Stromal cell of bone marrow (primary cell): Measurements from ENCODE around the gene JADE2.

ENCODE experiments used
- DNase-seq: peaks from one replicate; pipeline ENCODE4 v3.0.0-alpha.2; 2012; ENCODE audit warnings: low read depth

The JADE2 gene

GRCh38 chr5:134570365-134570758 lies 44.9 kb downstream of the JADE2 start:
- no peak for DNase-seq

DNA sequence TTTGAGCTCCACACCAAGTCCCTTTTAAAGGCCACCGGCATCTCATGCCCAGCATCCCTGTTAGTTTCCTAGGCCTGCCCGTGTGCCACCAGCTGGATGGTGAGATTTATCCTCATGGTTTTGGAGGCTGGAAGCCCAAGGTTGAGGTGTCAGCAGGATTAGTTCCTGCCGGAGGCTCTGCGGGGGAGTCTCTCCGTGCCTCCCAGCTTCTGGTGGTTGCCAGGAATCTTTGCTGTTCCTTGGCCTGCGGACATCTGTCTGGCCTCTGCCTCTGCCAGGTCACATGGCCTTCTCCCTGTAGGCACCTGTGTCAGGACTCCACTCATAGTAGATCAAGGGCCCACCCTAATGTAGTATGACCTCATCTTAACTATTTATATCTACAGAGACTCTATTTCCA lies 45.4 kb downstream of the JADE2 start:
- DNase-seq, result no peak

GRCh38 chr5:134571693-134572405 lies 46.4 kb downstream of the JADE2 start:
- DNase-seq, result no peak

DNA sequence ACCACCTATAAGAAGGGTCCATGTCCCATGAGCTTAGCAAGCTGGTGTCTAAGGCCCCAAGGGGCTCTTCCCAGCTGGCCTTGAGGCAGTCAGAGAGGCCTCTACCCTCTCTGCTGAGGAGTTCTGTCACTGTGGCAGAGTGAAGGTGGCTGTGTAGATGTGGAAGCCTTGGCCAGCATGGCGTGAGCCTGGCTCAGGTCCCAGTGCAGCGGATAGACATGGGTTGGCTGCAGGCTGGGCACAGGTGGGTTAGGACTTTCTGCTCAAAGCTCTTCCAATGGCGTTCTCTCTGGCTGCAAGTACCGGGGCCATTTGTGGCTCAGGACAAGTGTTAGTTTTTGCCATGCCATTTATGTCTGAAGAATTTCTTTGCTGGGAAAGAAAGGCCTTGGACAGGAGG lies 47.3 kb downstream of the JADE2 start:
- DNase-seq, result no peak

- DNase-seq, result no peak
Observed at GRCh38 chr5:134574521-134574920, 49.1 kb downstream of the JADE2 start.

DNA sequence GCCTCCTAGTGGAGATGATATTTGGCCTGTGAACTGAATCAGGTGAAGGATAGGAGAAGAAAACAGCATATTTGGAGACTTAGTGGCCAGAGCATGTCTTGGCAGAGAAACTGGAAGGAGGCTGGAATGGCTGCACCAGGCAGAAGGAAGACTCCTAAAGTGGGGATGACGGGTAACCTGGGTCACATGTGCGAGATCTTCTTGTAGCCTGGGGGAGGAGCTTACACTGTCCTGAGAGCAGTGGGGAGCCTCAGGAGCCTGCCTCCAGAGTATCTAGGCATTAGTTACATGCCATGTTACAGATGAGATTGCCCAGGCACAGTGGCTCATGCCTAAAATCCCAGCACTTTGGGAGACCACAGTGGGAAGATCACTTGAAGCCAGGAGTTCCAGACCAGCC lies 49.8 kb downstream of the JADE2 start:
- DNase-seq, result no peak

GRCh38 chr5:134576386-134577021 lies 51.0 kb downstream of the JADE2 start:
- DNase-seq, result no peak

DNA sequence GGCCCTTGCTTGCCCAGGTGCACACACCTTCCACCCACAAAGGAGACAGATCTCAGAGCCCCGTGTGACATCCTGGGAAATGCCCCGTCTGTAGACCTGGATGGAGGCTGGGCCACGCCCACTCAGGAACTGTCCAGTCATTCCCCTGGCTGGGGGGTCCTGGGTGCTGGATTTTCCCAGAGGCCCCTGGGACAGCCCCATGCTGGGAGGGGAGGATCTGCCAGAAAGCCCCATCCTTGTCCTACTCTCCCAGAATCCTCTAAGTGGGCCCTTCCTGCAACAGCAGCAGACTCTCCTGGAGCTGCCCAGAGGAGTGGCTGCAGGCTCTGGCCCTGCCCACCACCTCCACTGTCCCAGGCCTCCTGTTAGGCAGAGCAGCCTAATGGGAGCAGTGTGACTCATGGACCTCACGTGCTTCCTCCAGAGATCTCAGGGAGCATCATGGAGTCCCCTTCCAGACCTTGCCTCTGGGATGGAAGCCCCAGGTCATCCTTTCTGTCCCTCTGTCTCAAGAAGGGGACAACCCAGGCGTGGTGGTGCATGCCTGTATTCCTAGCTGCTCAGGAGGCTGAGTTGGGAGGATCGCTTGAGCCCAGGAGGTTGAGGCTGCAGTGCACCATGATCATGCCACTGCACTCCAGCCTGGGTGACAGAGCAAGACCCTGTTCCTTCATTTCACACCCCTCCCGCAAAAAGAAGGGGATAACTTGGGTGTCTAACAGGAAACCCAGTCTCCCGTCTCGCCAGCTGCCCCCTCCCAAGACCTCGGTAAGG lies 51.7 kb downstream of the JADE2 start:
- DNase-seq, result peak; percentile 44

DNA sequence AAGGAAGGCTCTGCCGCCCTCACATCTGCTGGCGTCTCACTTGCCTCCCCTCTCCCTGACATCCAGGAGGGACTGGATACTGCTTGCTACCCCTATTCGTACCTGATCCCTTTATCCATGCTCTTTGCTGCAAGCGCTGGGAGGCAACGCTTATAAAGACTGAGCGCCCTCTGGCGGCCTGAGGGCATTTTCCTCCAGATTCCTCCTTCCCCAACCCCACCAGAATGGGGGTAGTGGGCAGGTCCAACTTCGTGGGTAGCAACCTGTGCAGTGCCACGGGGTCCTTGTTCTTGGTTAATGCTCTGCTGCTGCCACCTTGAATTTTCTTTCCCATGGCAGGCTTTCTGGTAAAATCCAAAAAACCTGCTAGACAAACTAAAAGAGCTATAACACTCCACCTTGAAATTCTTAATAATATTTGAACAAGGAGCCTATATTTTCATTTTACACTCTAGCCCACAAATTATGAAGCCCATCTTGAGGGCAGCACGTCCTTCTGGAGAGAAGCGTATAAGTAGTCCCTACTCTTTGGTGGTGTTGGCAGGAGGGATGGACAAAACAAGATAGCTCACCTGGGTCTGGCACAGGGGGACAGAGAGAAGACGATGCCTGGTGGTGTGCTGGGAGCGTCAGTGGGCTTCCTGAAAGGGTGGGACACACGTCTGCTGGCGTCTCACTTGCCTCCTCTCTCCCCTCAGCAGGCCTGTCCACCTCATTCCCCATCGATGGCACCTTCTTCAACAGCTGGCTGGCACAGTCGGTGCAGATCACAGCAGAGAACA lies 52.5 kb downstream of the JADE2 start:
- DNase-seq, result peak; percentile 58

GRCh38 chr5:134578578-134579283 lies 53.3 kb downstream of the JADE2 start:
- no peak for DNase-seq

DNA sequence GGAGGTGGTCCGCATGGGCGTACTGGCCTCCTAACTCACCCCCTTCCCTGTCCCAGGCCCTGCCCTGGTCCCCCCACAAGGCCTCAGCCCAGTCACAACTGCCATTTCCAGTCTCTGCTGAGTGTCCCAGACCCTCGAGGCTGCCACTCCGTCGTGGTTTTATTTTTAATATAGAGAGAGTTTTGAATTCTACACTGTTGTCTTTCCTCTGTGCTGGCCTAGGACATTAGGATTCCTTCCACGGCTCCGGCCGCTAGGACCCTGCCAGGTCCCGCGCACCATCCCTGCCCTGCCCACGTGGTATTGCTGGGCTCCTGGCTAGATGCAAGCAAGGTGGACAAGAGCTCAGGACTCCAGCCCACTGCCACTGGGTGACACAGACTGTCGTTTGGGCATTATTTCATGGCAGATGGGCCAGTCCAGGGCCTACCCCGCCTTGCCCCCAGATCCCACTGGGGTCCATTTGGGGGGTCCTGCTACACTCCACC lies 53.9 kb downstream of the JADE2 start:
- DNase-seq, result no peak

- no peak for DNase-seq
Observed at GRCh38 chr5:134580001-134580460, 54.6 kb downstream of the JADE2 start.

DNA sequence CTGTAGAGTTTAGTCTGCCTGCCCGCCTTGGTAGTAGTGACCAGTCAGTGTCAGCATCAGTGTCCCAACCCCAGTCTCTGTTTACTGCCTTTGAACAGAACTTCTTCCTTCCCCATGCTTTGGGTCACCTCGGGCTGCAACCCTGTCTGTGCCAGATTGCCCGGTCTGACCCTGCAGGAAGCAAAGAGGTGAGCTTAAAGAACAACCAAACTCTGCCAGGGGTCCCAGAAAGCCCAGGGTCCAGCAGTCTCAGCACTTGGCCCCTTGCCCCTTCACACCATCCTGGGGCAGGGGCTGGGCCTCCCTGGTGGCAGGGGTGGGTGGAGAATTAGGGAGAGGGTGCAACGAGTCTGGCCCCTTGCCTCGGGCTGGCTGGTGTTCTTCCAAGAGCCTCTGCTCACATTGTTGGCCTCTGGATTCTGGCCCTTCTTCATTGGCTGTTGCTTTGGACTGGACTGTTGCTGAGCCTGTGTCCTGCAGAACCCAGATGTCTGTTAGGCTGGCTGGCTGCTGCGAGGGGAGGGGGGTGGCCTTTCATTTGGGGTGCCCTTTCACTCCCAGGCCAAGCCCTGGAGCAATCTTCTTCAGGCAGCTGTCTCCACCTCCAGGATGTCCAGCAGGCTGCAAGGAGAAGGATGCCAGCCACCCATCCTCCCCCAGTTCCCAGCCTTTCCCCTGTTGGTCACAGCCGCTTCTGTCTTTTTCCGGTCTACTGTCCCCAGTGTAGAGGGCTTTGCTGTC lies 55.9 kb downstream of the JADE2 start:
- DNase-seq, result no peak

- DNase-seq, result no peak
Observed at GRCh38 chr5:134582281-134582680, 56.8 kb downstream of the JADE2 start.

GRCh38 chr5:134582941-134583340 lies 57.5 kb downstream of the JADE2 start:
- DNase-seq, result no peak

- no peak for DNase-seq
Observed at GRCh38 chr5:134583766-134584165, 58.3 kb downstream of the JADE2 start.

DNA sequence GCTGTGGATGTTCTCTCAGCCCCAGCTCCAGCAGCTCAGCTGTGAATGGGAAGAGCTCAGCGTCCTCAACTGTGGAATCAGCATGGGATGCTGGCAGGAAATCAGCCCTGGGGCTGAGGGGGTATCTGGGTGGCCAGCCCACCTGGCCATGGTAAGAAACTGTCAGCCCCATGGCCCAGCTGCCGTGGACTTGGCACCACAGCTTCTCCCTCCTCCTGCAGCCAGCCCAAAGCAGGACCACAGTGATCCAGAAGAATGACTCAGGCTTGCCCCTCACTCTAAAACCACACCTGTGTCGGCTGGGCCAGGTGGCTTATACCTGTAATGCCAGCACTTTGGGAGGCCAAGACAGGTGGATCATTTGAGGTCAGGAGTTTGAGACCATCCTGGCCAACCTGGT lies 59.2 kb downstream of the JADE2 start:
- DNase-seq, result no peak

GRCh38 chr5:134585966-134586365 lies 60.5 kb downstream of the JADE2 start:
- DNase-seq, result no peak

GRCh38 chr5:134586866-134587524 lies 61.5 kb downstream of the JADE2 start:
- DNase-seq, result peak; percentile 44

- no peak for DNase-seq
Observed at GRCh38 chr5:134590992-134591659, 65.7 kb downstream of the JADE2 start.
